ENCODE measurements around the gene FA2H.

DNA sequence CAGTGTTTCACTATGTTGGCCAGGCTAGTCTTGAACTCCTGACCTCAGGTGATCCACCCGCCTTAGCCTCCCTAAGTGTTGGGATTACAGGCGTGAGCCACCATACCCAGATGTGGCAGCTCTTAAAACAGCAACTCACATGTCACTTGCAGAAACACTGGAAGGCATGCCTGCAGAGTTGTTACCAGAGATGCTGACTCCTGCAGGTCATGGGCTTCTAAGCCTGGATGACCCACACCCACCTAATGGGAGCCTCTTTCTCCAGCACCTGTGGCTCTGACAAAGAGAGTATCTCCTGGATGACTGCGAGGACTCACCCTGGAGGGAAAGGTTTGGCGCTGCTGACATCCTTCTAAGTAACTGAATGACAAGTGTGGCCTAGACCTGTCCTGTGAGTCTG lies 96.8 kb downstream of the FA2H start:
- TF ChIP-seq, protein P1, sequence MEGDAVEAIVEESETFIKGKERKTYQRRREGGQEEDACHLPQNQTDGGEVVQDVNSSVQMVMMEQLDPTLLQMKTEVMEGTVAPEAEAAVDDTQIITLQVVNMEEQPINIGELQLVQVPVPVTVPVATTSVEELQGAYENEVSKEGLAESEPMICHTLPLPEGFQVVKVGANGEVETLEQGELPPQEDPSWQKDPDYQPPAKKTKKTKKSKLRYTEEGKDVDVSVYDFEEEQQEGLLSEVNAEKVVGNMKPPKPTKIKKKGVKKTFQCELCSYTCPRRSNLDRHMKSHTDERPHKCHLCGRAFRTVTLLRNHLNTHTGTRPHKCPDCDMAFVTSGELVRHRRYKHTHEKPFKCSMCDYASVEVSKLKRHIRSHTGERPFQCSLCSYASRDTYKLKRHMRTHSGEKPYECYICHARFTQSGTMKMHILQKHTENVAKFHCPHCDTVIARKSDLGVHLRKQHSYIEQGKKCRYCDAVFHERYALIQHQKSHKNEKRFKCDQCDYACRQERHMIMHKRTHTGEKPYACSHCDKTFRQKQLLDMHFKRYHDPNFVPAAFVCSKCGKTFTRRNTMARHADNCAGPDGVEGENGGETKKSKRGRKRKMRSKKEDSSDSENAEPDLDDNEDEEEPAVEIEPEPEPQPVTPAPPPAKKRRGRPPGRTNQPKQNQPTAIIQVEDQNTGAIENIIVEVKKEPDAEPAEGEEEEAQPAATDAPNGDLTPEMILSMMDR (IDR thresholded peaks at IDR 0.05), result no peak
- TF ChIP-seq POLR2AphosphoS5 (IDR thresholded peaks at IDR 0.05), result no peak

All from sigmoid colon (tissue), 4 donors.